LNCAP (cell line): ENCODE data around the gene CCDC14.

ENCODE experiments used
- CTCF ChIP-seq: fragments of 450-650 bp; IDR thresholded peaks from 2 replicates; pipeline ENCODE4 v1.5.1; 2017; ENCODE audit warnings: mild to moderate bottlenecking

CCDC14 gene

GRCh38 chr3:123884993-123885392, 76.0 kb downstream of the CCDC14 start:
- TF ChIP-seq CTCF: no peak

- TF ChIP-seq CTCF: peak; percentile 20; the same call in 1 of the 2 replicates
Measured at GRCh38 chr3:123884203-123884831, 76.7 kb downstream of the CCDC14 start, which contains the start of gene MYLK. MYLK (minus strand) TSS chr3:123884332; CDS start chr3:123793841, 90,491 bp downstream.

GRCh38 chr3:123883701-123884202, 77.3 kb downstream of the CCDC14 start:
- no peak for TF ChIP-seq CTCF

GRCh38 chr3:123883111-123883510, 77.9 kb downstream of the CCDC14 start:
- no peak for TF ChIP-seq CTCF

- no peak for TF ChIP-seq CTCF
Measured at GRCh38 chr3:123881771-123882170, 79.3 kb downstream of the CCDC14 start.

GRCh38 chr3:123880998-123881561, 79.9 kb downstream of the CCDC14 start:
- TF ChIP-seq CTCF: peak; percentile 53

- no peak for TF ChIP-seq CTCF
Measured at GRCh38 chr3:123878807-123879206, 82.2 kb downstream of the CCDC14 start.
